Activated CD4-positive, alpha-beta T cell treated with anti-CD3 and anti-CD28 coated beads, Interleukin-10, Interleukin-2, amounts not matched to agents 100 ng/mL and 50 ng/mL, durations not matched to agents 16 hours and 8 hours (primary cell): Measurements from ENCODE around the gene UGT1A3.

ENCODE experiments used
- DNase-seq: peaks from one replicate; pipeline ENCODE4 v3.0.0-alpha.2; 2020

The UGT1A3 gene

GRCh38 chr2:233799716-233800115, 70.9 kb downstream of the UGT1A3 start:
- no peak for DNase-seq

DNA sequence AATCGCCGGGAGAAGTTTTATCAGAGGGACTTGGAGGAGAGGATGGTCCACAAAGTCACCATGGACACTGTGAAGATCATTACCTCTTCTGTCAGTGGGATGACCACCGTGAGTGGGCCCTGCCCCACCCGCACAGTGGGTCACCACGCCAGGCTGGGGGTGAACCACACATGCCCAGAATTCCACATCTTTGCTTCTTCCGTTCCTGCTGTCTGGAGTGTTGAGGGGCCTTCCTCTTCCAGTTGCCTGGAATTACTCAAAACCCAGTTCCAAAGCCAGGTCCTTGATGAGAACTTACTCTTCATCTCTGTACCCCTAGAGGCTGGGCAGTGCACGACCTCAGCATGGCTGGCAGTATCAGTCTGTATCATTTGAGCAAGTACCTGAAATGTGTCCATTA, 71.4 kb downstream of the UGT1A3 start:
- DNase-seq, result no peak

GRCh38 chr2:233801357-233802131, 72.7 kb downstream of the UGT1A3 start:
- DNase-seq, result no peak

- no peak for DNase-seq
These were observed 73.4 kb downstream of the UGT1A3 start for GRCh38 chr2:233802132-233802815.

GRCh38 chr2:233803292-233803911, 74.6 kb downstream of the UGT1A3 start:
- DNase-seq, result no peak

DNA sequence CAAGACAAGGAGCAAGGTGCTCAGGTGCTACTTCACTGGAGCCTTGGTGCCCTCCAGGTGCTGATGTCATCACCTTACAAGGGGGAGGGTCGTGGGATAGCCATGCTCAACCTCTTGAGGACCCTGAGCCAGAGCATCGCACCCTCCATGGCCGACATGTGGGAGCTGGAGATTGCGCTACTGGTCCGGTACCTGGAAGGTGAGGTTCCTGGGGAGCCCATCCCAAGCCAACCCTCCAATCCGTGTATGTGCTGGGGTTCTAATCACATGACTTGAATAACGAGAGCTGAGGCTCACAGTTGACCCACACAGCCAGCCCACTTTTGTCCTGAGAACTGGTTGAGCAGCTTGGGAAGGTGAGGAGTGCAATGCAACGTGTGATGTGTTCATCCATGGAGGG, 75.2 kb downstream of the UGT1A3 start:
- DNase-seq, result no peak

DNA sequence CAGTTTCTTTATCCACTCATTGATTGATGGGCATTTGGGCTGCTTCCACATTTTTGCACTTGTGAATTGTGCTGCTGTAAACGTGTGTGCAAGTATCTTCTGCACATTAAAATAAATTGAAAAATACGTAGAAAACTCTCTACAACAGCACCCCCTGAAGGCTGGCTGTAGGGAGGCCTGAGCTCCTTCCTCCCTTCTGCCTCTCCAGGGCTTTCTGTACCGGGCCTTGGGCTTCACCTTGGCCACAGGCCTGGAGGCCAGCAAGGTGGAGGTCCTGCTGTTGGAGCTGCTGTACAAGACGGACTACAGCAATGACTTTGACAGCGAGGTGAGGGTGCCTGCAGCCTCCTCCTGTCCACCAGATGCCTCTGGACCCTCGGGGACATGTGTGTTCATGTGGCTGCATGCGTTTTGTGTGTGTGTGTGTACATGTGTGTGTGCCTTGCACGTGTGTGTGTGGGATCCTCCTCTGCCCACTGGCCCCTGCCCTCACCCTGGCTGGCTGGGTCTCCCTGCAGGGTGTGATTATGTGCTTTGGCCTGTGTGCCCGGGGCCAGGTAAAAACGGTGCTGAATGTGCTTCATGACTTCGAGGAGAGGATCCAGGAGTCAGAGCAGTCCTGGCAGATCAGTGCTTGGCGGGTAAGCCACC, 78.5 kb downstream of the UGT1A3 start:
- no peak for DNase-seq

- DNase-seq, result no peak
These were observed 79.4 kb downstream of the UGT1A3 start for GRCh38 chr2:233807966-233808935.

DNA sequence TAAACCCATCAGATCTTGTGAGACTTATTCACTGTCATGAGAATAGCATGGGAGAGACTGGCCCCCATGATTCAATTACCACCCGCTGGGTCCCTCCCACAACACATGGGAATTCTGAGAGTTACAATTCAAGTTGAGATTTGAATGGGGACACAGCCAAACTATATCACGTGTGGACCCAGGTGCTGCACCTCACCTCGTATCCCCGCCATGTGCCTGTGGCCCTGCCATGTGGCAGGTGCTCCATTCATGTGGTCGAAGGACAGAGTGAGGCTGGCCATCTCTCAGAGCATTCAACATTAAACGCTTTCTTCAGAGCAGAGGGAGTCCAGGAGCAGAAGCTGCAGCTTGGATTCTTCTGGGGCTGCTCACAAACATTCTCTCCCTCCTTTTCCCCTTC, 81.5 kb downstream of the UGT1A3 start:
- DNase-seq, result no peak

DNA sequence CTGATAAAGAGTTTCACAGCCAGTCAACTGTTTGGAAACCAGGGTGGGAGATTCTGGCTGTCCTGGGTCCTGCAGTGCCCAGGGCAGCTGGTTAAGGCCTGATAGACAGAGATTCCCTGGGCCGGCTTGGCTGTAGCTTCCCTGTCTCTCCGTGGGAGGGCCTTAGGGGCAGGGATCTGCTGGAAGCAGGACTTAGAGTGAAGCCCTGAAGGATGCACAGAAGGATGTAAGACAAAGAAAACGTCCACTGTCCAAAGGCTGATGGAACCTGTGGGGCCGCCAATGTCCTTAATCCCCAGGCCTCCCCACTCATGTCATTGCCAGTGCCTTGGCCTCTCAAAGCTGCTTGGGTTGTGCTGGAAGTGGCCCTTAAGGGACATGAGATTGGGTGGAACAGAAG, 82.2 kb downstream of the UGT1A3 start:
- no peak for DNase-seq

DNA sequence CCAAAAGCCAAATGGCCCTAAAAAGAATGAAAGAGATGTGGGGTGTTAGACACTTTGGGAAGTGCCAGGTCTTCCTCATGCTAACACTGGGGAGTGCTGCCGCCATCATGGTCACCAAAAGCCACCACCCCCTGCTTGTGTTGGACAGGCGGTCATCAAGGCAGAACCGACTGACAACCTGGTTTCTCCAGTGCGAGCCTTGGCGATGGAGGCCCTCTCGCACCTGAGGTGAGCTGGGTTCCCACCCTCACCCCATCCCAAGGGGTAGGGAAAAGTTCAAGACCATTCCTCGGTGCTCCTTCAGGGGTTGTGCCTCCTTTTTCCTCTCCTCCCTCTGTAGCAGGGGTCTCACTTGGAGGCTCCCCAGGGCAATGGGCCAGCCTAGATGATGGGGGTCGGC, 82.9 kb downstream of the UGT1A3 start:
- DNase-seq, result no peak

DNA sequence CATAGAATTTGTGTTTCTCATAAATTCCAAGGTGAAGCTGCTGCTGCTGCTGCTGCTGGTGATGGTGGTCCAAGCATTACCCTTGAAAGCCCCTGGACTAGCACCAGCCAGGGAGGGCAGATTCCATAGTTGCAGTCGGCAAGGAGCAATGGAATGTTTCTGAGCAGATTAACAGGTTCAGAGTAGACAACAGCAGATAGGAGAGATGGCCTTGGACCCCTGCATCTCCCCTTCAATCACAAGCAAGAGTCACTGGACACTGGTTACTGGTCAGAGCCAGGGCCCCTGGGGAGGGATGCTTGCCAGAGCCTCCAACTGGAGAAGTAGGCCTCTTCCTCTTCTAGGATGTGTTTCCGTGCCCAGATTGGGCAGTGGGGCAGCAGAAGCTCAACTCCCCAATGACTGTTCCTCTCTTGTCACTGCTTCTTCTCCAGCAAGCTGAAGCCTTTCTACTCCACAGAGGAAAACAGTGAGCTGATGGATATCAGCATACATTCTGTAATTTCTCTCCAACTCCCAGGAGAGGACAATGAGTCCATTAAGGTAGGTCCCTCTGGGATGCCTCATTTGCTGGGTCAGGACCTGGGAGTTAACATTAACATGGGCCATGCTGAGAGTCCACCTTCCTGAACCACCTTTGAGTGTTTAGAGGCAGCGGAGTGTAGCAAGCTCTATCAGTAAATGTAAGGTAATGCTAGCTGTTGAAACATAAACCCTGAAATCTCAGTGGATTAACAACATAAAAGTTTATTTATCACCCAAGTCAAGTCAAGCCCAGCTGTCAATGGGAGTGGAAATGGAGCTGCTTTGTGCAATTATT, 84.6 kb downstream of the UGT1A3 start:
- no peak for DNase-seq

- DNase-seq, result peak; percentile 16
These were observed 85.4 kb downstream of the UGT1A3 start for GRCh38 chr2:233814056-233814835.

GRCh38 chr2:233815861-233816260, 87.0 kb downstream of the UGT1A3 start:
- DNase-seq, result no peak

GRCh38 chr2:233816334-233816733, 87.5 kb downstream of the UGT1A3 start:
- no peak for DNase-seq

DNA sequence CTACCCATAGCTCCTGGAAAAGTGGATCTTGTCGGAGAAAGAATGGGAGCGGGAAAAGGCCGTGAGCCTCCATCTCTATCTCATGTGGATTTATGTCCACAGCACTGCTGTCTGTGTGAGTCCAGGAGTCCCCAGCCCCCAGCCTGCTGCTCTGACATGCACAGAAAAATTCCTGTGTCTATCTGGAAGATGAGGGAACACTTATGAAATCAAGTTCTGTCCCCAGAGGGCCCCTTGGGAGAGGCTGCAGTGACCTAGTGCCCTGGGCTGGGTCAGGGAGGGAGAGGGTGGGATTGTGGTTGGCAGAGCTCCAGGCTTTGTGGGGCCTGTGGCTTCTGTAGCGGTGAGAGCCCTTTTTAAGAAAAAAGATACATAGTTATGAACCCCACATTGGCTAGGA, 87.9 kb downstream of the UGT1A3 start:
- no peak for DNase-seq

GRCh38 chr2:233817361-233817911, 88.6 kb downstream of the UGT1A3 start:
- no peak for DNase-seq

DNA sequence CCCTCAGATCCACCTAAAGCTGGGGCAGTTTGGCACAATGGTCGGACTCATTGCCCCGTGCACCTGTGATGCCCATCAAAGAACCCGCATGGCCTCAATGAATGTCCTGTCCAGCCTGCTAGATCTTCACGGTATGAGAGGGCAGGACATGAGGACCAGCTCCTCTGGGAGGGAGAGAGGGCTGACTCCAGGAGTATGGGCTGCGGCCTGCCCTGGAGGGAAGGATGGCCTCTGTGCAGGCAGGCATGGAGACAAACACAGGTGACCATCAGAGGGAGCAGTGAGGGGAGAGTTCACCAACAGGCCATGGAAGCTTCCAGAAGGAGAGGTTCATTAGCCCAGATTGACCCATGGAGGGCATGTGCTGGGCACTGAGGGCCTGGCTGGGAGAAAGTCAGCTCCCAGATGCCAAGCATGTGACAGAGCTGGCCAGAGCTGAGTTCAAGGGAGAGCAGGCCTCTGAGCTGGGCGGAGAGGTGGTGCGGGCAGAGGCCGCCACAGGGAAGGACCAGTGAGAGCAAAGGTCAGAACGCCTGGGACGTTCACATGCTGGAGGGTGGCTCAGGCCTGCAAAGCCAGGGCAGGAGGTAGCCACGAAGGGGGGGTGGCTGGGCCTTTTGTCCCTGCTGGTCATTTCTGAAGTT, 89.3 kb downstream of the UGT1A3 start:
- no peak for DNase-seq
